ENCODE measurements around the gene CD47. TPM values are rescaled to one million over a fixed set of nuclear protein-coding genes. Genes with fewer than 3 reads are reported as not detected.

Gene CD47
- total RNA-seq, 4 donors from 2014 or later = 146 to 167 (median 160) TPM

GRCh38 chr3:108030960-108031359, 59.9 kb downstream of the CD47 start:
- Histone ChIP-seq H3K4me1 (no peaks in the 10 kb centered on the region), H3K9me3 (no peaks in the 10 kb centered on the region), H3K36me3 (no peaks in the 10 kb centered on the region), H3K27me3 (no peaks in the 10 kb centered on the region), H3K27ac (peak overlapping the region in 1 of 3 donors; percentile 6), H3K4me3 (replicated peaks in 1 of 3) (no peak overlapping the region)
- WGBS, 2 donors = 42 to 53% methylated on average over 5 of the region's 5 CpGs
- intact Hi-C loops (cut with DNase I) = no loop called here
- peak; percentile 22 to 51 for DNase-seq
- TF ChIP-seq CTCF (IDR thresholded peaks at IDR 0.05) (no peak), POLR2A (IDR thresholded peaks at IDR 0.05) (no peak)

- Histone ChIP-seq H3K36me3 (no peaks in the 10 kb centered on the region), H3K9me3 (no peaks in the 10 kb centered on the region), H3K27me3 (no peaks in the 10 kb centered on the region), H3K27ac (no peak overlapping the region), H3K4me3 (replicated peaks in 1 of 3) (no peak overlapping the region), H3K4me1 (no peaks in the 10 kb centered on the region)
- DNase-seq = no peak
- WGBS, 2 donors = 47 to 61% methylated on average over 1 of the region's 1 CpG
- intact Hi-C loops (cut with DNase I) = no loop called here
- TF ChIP-seq POLR2A (IDR thresholded peaks at IDR 0.05) (no peak), CTCF (IDR thresholded peaks at IDR 0.05) (no peak)
These were observed 61.4 kb downstream of the CD47 start for GRCh38 chr3:108029466-108029865.

GRCh38 chr3:108028896-108029295, 61.9 kb downstream of the CD47 start:
- 97 to 99% methylated on average over 2 of the region's 2 CpGs for WGBS, 2 donors
- Histone ChIP-seq H3K4me1 (no peaks in the 10 kb centered on the region), H3K27ac (no peak overlapping the region), H3K36me3 (no peaks in the 10 kb centered on the region), H3K4me3 (replicated peaks in 1 of 3) (no peak overlapping the region), H3K27me3 (no peaks in the 10 kb centered on the region), H3K9me3 (no peaks in the 10 kb centered on the region)
- TF ChIP-seq CTCF (IDR thresholded peaks at IDR 0.05) (no peak), POLR2A (IDR thresholded peaks at IDR 0.05) (no peak)
- no peak for DNase-seq
- intact Hi-C loops (cut with DNase I) = no loop called here

GRCh38 chr3:108025177-108025576, 65.7 kb downstream of the CD47 start:
- H3K9me3 ChIP-seq = no peaks in the 10 kb centered on the region
- intact Hi-C loops (cut with DNase I) = no loop called here
- H3K4me3 ChIP-seq (replicated peaks in 1 of 3) = no peak overlapping the region
- H3K4me1 ChIP-seq = peaks cover 10 to 16% of the 10 kb centered on the region in 2 donors
- 86 to 92% methylated on average over 3 of the region's 3 CpGs for WGBS, 2 donors
- TF ChIP-seq POLR2A (IDR thresholded peaks at IDR 0.05) (no peak), CTCF (IDR thresholded peaks at IDR 0.05) (no peak)
- H3K27ac ChIP-seq = no peak overlapping the region
- H3K36me3 ChIP-seq = no peaks in the 10 kb centered on the region
- no peak for DNase-seq
- H3K27me3 ChIP-seq = no peaks in the 10 kb centered on the region

- no peaks in the 10 kb centered on the region for H3K36me3 ChIP-seq
- H3K27ac ChIP-seq = no peak overlapping the region
- H3K9me3 ChIP-seq = no peaks in the 10 kb centered on the region
- TF ChIP-seq CTCF (IDR thresholded peaks at IDR 0.05) (no peak), POLR2A (IDR thresholded peaks at IDR 0.05) (no peak)
- no peak for DNase-seq
- no peak overlapping the region for H3K4me3 ChIP-seq (replicated peaks in 1 of 3)
- intact Hi-C loops (cut with DNase I) = no loop called here
- peaks cover 10 to 16% of the 10 kb centered on the region in 2 donors for H3K4me1 ChIP-seq
- no peaks in the 10 kb centered on the region for H3K27me3 ChIP-seq
- WGBS, 2 donors = 77 to 84% methylated on average over 6 of the region's 6 CpGs
These were observed 66.5 kb downstream of the CD47 start for GRCh38 chr3:108024146-108024850.
